Activated CD4-positive, alpha-beta T cell treated with anti-CD3 and anti-CD28 coated beads, Interleukin-2, Interleukin-6, amounts not matched to agents 100 ng/mL and 50 ng/mL, durations not matched to agents 16 hours and 8 hours (primary cell): ENCODE data around the gene ODF2.
A peak's percentile ranks its signal among the peaks of the same experiment; 100 is the strongest.
"Not testable (repeated sequence)": the region's sequence is repeated elsewhere in the genome, so short reads cannot be mapped to it uniquely, and the experiment has no call there.

Source experiments
- DNase-seq: peaks from one replicate; pipeline ENCODE4 v3.0.0-alpha.2; 2020

ODF2 gene

GRCh38 chr9:128424268-128424780, 31.5 kb upstream of the ODF2 start:
- DNase-seq: no peak

- no peak for DNase-seq
These were observed 26.9 kb upstream of the ODF2 start for GRCh38 chr9:128428644-128429512.

DNA sequence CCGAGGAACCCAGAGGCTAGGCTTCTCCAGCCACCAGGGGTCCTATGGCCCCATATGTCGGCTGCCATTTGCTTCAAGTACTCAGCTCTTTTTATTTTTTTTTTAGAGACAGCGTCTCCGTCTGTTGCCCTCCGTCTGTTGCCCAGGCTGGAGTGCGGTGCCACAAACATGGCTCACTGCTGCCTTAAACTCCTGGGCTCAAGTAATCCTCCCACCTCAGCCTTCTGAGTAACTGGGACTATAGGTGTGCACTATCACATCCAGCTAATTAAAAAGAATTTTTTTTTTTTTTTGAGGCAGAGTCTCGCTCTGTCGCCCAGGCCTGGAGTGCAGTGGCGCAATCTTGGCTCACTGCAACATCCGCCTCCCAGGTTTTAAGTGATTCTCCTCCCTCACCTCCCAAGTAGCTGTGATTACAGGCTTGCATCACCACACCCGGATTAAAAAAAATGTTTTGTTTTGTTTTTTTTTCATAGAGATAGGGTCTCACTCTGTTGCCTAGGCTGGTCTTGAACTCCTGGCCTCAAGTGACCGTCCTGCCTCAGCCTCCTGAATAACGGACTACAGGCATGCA, 26.2 kb upstream of the ODF2 start:
- DNase-seq: no peak

- no peak for DNase-seq
These were observed 24.6 kb upstream of the ODF2 start for GRCh38 chr9:128431207-128431606.

- DNase-seq: no peak
These were observed 21.5 kb upstream of the ODF2 start for GRCh38 chr9:128434340-128434739.

- DNase-seq: no peak
These were observed 20.2 kb upstream of the ODF2 start for GRCh38 chr9:128435611-128436010.

DNA sequence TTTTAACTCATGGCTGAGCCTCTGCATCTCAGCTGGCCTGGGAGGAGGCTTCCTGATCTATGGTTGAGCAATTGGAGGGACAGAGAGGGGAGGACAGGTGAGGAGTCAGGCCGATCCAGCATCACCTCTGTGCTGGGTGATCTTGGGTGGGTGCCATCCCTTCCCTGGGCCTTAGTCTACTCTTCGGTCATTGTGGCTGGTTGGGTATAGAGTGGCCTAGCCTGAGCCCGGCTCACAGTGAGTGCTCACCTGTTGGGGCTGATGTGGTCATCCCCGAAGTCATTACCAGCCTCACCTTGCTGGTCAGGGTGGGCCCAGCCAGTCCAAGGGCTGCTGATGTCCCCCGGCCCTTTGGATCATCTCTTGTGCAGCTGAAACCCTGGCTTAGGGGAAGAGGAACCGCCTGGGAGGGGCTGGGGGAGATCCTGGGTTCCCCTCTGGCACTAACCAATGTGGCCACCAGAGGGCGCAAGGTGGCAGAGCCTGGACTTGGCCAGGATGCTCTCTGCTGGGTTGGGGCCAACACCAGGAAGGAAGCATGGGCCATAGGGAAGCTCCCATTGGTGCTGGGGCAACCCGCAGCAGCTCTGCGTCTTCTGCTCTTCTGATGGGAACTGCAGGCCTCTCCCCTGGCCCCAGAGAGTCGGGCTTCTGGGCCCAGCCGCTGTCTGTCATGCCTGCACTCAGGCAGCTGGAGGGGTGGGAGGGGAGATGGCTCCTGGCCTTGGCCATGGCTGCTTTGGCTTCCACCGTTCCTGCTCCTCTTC, 17.3 kb upstream of the ODF2 start:
- DNase-seq: peak; percentile 90

DNA sequence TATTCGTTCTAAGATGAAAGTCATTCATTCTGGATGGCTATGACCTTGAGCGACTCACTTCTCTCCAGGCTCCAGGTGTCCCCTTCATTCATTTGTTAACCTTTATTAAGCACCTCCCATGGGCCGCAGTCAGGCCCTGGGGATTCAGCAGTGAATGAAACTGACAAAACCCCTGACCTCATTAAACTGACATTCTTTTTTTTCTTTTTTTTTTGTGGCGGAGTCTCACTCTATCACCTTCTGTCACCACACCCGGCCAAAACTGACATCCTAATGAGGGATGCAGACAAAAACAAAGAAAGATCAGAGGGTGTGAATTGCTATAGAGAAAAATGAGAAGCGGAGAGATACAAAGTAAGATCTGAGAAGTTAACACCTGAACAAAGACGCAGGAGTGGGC, 16.5 kb upstream of the ODF2 start:
- no peak for DNase-seq

GRCh38 chr9:128442150-128442549, 13.7 kb upstream of the ODF2 start:
- DNase-seq: no peak

DNA sequence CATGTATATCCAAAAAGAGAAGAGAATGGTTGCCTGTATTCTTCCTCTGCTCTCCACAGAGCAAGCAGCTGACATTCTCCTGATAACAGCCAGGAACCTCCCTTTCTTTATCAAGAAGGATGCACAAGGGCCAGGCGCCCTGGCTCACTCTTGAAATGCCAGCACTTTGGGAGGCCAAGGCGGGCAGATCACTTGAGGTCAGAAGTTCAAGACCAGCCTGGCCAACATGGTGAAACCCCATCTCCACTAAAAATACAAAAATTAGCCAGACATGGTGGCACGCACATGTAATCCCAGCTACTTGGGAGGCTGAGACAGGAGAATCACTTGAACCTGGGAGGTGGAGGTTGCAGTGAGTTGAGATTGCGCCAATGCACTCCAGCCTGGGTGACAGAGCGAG, 9.3 kb upstream of the ODF2 start:
- not testable (repeated sequence) for DNase-seq

GRCh38 chr9:128448746-128449145, 7.1 kb upstream of the ODF2 start:
- DNase-seq: no peak

- no peak for DNase-seq
These were observed 815 bp upstream of the ODF2 start for GRCh38 chr9:128454991-128455390.

DNA sequence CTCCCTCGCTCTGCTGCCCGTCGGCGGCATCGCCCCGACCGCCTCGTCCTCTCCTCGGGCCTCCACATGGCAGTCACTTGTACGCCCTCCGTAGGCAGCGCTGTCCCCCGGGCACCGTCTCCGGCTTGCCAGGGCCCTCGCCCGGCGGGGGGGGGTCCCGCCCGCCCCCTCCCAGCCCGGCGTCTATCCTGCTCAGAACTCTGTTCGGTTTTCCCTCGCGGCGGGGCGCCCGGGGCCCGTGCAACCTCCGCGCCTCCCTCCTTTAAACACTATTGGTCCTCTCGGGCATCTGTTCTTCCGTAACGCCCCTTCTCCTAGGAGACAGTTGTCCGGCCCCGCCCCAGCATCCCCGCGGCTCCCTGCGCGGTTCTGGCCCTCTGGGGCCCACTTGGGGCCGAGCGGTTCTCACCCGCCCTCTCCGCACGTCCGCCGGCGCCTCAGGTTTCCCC, 831 bp downstream of the ODF2 start:
- peak; percentile 85 for DNase-seq

GRCh38 chr9:128457207-128457606, 1.4 kb downstream of the ODF2 start:
- no peak for DNase-seq

- DNase-seq: no peak
These were observed 3.2 kb downstream of the ODF2 start for GRCh38 chr9:128459011-128459410.

DNA sequence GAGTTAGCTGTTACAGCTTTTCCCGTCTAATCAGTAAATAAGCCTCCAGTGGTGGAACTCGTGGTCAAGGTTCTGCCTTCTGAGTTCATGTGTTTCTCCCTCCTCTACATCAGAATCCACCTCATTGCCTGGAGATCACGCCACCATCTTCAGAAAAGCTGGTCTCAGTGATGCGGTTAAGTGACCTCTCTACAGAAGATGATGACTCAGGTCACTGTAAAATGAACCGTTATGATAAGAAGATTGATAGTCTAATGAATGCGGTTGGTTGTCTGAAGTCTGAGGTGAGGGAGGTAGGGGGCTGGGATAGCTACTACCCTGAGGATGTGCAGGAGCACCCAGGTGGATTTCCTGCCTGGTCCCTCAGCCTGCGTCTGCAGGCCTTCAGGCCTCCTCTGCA, 13.3 kb downstream of the ODF2 start:
- no peak for DNase-seq

- no peak for DNase-seq
These were observed 14.8 kb downstream of the ODF2 start for GRCh38 chr9:128470560-128470959.

- DNase-seq: no peak
These were observed 17.3 kb downstream of the ODF2 start for GRCh38 chr9:128473104-128473503.

GRCh38 chr9:128475867-128476266, 20.1 kb downstream of the ODF2 start:
- no peak for DNase-seq

GRCh38 chr9:128479262-128479661, 23.5 kb downstream of the ODF2 start:
- DNase-seq: no peak

- no peak for DNase-seq
These were observed 25.8 kb downstream of the ODF2 start for GRCh38 chr9:128481561-128481960.

DNA sequence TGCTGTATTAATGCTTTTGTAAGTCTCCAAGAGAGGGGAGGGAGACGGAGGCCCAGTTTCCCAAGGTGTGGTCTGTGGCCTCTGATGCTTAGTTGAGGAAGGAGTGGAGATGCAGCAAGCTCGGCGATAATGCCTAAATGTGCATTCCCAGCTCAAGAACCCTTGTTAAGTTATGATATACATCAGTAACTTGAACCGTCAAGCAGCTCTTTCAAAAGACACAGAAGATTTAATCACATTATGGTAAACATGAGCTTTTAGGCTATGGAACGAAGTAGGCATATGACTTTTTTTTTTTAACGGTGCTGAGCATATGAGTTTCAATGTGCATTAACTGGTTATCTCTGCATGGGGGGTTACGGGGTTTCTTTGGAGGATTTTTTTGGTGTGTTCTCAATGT, 26.4 kb downstream of the ODF2 start:
- DNase-seq: no peak

- no peak for DNase-seq
These were observed 29.0 kb downstream of the ODF2 start for GRCh38 chr9:128484686-128485413.
